Measurements from ENCODE around the gene EZH1.

Gene EZH1

GRCh38 chr17:42787266-42787665 is 42.4 kb upstream of the EZH1 start:
- TF ChIP-seq, protein P1, sequence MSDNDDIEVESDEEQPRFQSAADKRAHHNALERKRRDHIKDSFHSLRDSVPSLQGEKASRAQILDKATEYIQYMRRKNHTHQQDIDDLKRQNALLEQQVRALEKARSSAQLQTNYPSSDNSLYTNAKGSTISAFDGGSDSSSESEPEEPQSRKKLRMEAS (IDR thresholded peaks at IDR 0.05) = no peak
- TF ChIP-seq YY1 (IDR thresholded peaks at IDR 0.05; ENCODE audit: low read depth) = no peak
- TF ChIP-seq NFIC (IDR thresholded peaks at IDR 0.05) = no peak
- TF ChIP-seq FOXM1 (IDR thresholded peaks at IDR 0.05; ENCODE audit: borderline replicate concordance, low read depth) = no peak

DNA sequence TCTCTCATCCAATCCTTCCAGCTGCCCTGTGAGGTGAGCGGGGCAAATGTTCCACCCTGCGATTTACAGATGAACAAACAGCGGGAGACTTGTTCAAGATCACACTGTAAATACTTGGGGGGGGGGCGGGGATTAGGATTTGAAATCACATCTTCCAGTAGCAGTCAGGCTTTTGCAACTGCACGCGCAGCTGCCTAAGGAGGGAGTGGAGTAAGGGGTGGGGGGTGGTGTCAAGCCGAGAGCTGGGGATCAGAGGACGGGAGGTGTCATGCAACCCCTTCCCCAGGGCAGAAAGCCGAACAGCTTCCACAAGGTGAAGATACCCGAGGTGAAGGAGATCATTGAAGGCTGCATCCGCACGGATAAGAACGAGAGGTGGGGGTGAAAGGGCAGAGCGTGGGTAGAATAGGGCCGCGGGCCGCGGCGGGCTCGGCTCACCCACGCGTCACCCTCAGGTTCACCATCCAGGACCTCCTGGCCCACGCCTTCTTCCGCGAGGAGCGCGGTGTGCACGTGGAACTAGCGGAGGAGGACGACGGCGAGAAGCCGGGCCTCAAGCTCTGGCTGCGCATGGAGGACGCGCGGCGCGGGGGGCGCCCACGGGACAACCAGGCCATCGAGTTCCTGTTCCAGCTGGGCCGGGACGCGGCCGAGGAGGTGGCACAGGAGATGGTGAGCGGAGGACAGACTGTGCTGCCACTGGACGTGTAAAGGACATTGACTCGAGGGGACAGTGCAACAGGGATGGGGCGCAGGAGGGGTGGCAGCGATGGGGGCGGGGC is 40.2 kb upstream of the EZH1 start:
- no peak for TF ChIP-seq EP300 (IDR thresholded peaks at IDR 0.05; ENCODE audit: borderline replicate concordance)
- no peak for TF ChIP-seq FOXM1 (IDR thresholded peaks at IDR 0.05; ENCODE audit: borderline replicate concordance, low read depth)
- no peak for TF ChIP-seq TCF12 (IDR thresholded peaks at IDR 0.05; ENCODE audit: low read depth)
- TF ChIP-seq, protein P2, sequence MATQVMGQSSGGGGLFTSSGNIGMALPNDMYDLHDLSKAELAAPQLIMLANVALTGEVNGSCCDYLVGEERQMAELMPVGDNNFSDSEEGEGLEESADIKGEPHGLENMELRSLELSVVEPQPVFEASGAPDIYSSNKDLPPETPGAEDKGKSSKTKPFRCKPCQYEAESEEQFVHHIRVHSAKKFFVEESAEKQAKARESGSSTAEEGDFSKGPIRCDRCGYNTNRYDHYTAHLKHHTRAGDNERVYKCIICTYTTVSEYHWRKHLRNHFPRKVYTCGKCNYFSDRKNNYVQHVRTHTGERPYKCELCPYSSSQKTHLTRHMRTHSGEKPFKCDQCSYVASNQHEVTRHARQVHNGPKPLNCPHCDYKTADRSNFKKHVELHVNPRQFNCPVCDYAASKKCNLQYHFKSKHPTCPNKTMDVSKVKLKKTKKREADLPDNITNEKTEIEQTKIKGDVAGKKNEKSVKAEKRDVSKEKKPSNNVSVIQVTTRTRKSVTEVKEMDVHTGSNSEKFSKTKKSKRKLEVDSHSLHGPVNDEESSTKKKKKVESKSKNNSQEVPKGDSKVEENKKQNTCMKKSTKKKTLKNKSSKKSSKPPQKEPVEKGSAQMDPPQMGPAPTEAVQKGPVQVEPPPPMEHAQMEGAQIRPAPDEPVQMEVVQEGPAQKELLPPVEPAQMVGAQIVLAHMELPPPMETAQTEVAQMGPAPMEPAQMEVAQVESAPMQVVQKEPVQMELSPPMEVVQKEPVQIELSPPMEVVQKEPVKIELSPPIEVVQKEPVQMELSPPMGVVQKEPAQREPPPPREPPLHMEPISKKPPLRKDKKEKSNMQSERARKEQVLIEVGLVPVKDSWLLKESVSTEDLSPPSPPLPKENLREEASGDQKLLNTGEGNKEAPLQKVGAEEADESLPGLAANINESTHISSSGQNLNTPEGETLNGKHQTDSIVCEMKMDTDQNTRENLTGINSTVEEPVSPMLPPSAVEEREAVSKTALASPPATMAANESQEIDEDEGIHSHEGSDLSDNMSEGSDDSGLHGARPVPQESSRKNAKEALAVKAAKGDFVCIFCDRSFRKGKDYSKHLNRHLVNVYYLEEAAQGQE (IDR thresholded peaks at IDR 0.05; ENCODE audit: low read depth) = no peak
- no peak for TF ChIP-seq TAF1 (IDR thresholded peaks at IDR 0.05; ENCODE audit: low read depth)
- TF ChIP-seq RAD21 (IDR thresholded peaks at IDR 0.05; ENCODE audit: low read depth) = no peak
- no peak for TF ChIP-seq TEAD4 (IDR thresholded peaks at IDR 0.05)
- no peak for TF ChIP-seq USF1 (IDR thresholded peaks at IDR 0.05)
- TF ChIP-seq, protein P1 (IDR thresholded peaks at IDR 0.05) = no peak
- TF ChIP-seq YY1 (IDR thresholded peaks at IDR 0.05; ENCODE audit: low read depth) = no peak
- TF ChIP-seq CEBPB (IDR thresholded peaks at IDR 0.05) = no peak
- no peak for TF ChIP-seq EGR1 (IDR thresholded peaks at IDR 0.05)
- TF ChIP-seq NFIC (IDR thresholded peaks at IDR 0.05) = no peak

- no peak for TF ChIP-seq TAF1 (IDR thresholded peaks at IDR 0.05; ENCODE audit: low read depth)
- TF ChIP-seq USF1 (IDR thresholded peaks at IDR 0.05) = no peak
- no peak for TF ChIP-seq CREB1 (IDR thresholded peaks at IDR 0.05; ENCODE audit: low read depth)
- TF ChIP-seq, protein P2 (IDR thresholded peaks at IDR 0.05; ENCODE audit: low read depth) = no peak
- TF ChIP-seq, protein P1 (IDR thresholded peaks at IDR 0.05) = no peak
- no peak for TF ChIP-seq TCF12 (IDR thresholded peaks at IDR 0.05; ENCODE audit: low read depth)
- no peak for TF ChIP-seq EGR1 (IDR thresholded peaks at IDR 0.05)
- no peak for TF ChIP-seq ZBTB7A (IDR thresholded peaks at IDR 0.05; ENCODE audit: low read depth)
- TF ChIP-seq TEAD4 (IDR thresholded peaks at IDR 0.05) = no peak
- no peak for TF ChIP-seq NFIC (IDR thresholded peaks at IDR 0.05)
- no peak for TF ChIP-seq FOXM1 (IDR thresholded peaks at IDR 0.05; ENCODE audit: borderline replicate concordance, low read depth)
- TF ChIP-seq CEBPB (IDR thresholded peaks at IDR 0.05) = no peak
- no peak for TF ChIP-seq EP300 (IDR thresholded peaks at IDR 0.05; ENCODE audit: borderline replicate concordance)
- TF ChIP-seq YY1 (IDR thresholded peaks at IDR 0.05; ENCODE audit: low read depth) = no peak
- no peak for TF ChIP-seq RAD21 (IDR thresholded peaks at IDR 0.05; ENCODE audit: low read depth)
Measured at GRCh38 chr17:42784409-42784808, 39.6 kb upstream of the EZH1 start.

DNA sequence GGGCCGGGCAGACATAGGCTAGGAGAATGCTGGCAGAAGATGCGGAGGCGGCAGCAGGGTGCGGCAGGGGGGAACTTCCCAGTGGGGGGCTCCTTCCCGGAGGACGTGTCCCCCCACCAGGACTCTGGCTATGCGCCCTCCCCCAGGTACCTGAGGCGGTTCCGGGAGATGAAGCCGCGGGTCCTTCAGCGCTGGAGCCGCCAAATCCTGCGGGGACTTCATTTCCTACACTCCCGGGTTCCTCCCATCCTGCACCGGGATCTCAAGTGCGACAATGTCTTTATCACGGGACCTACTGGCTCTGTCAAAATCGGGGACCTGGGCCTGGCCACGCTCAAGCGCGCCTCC is 38.9 kb upstream of the EZH1 start:
- TF ChIP-seq YY1 (IDR thresholded peaks at IDR 0.05; ENCODE audit: low read depth) (no peak), NFIC (IDR thresholded peaks at IDR 0.05) (no peak)

GRCh38 chr17:42783062-42783790 is 38.4 kb upstream of the EZH1 start:
- TF ChIP-seq, protein P2 (IDR thresholded peaks at IDR 0.05; ENCODE audit: low read depth) = no peak
- TF ChIP-seq, protein P1 (IDR thresholded peaks at IDR 0.05) = no peak
- no peak for TF ChIP-seq CREB1 (IDR thresholded peaks at IDR 0.05; ENCODE audit: low read depth)
- no peak for TF ChIP-seq USF1 (IDR thresholded peaks at IDR 0.05)
- TF ChIP-seq TAF1 (IDR thresholded peaks at IDR 0.05; ENCODE audit: low read depth) = no peak
- TF ChIP-seq RAD21 (IDR thresholded peaks at IDR 0.05; ENCODE audit: low read depth) = no peak
- TF ChIP-seq NFIC (IDR thresholded peaks at IDR 0.05) = no peak
- TF ChIP-seq EGR1 (IDR thresholded peaks at IDR 0.05) = no peak
- TF ChIP-seq CEBPB (IDR thresholded peaks at IDR 0.05) = no peak
- TF ChIP-seq EP300 (IDR thresholded peaks at IDR 0.05; ENCODE audit: borderline replicate concordance) = no peak
- TF ChIP-seq TCF12 (IDR thresholded peaks at IDR 0.05; ENCODE audit: low read depth) = no peak
- no peak for TF ChIP-seq YY1 (IDR thresholded peaks at IDR 0.05; ENCODE audit: low read depth)
- no peak for TF ChIP-seq FOXM1 (IDR thresholded peaks at IDR 0.05; ENCODE audit: borderline replicate concordance, low read depth)
- TF ChIP-seq ZBTB7A (IDR thresholded peaks at IDR 0.05; ENCODE audit: low read depth) = no peak
- TF ChIP-seq TEAD4 (IDR thresholded peaks at IDR 0.05) = no peak

All from Ishikawa (cell line).